ENCODE data around the gene UIMC1.

GRCh38 chr5:176869501-176870109 is 137.0 kb downstream of the UIMC1 start:
- TF ChIP-seq, protein P1, sequence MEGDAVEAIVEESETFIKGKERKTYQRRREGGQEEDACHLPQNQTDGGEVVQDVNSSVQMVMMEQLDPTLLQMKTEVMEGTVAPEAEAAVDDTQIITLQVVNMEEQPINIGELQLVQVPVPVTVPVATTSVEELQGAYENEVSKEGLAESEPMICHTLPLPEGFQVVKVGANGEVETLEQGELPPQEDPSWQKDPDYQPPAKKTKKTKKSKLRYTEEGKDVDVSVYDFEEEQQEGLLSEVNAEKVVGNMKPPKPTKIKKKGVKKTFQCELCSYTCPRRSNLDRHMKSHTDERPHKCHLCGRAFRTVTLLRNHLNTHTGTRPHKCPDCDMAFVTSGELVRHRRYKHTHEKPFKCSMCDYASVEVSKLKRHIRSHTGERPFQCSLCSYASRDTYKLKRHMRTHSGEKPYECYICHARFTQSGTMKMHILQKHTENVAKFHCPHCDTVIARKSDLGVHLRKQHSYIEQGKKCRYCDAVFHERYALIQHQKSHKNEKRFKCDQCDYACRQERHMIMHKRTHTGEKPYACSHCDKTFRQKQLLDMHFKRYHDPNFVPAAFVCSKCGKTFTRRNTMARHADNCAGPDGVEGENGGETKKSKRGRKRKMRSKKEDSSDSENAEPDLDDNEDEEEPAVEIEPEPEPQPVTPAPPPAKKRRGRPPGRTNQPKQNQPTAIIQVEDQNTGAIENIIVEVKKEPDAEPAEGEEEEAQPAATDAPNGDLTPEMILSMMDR (IDR thresholded peaks at IDR 0.05; ENCODE audit: poor library complexity) = no peak
- no peak for TF ChIP-seq EZH2 (IDR thresholded peaks at IDR 0.05; ENCODE audit: borderline replicate concordance)
